ENCODE results near the gene CARHSP1.

DNA sequence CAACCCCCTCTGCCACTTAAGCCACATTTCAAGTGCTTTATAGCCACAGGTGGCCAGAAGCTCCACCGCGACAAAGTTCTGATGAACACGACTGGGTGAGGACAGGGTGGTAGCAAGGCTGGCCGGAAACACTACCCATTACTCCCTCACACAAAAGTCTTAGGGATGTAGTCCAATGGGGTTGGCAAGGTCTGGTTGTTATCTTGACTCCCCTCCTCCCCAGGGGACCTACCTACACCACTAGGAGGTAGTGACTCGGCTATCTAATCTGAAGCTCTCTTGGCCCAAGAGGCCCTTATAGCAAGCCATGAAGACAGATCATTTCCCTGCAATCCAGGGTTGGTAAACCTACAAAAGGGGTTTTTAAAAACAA, 21.7 kb upstream of the CARHSP1 start:
- TF ChIP-seq, protein P1, sequence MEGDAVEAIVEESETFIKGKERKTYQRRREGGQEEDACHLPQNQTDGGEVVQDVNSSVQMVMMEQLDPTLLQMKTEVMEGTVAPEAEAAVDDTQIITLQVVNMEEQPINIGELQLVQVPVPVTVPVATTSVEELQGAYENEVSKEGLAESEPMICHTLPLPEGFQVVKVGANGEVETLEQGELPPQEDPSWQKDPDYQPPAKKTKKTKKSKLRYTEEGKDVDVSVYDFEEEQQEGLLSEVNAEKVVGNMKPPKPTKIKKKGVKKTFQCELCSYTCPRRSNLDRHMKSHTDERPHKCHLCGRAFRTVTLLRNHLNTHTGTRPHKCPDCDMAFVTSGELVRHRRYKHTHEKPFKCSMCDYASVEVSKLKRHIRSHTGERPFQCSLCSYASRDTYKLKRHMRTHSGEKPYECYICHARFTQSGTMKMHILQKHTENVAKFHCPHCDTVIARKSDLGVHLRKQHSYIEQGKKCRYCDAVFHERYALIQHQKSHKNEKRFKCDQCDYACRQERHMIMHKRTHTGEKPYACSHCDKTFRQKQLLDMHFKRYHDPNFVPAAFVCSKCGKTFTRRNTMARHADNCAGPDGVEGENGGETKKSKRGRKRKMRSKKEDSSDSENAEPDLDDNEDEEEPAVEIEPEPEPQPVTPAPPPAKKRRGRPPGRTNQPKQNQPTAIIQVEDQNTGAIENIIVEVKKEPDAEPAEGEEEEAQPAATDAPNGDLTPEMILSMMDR (IDR thresholded peaks at IDR 0.05; ENCODE audit: low read length), result no peak
- no peak for TF ChIP-seq EZH2 (IDR thresholded peaks at IDR 0.05; ENCODE audit: borderline replicate concordance, low read length)

All from OCI-LY1 (cell line).